Endothelial cell of umbilical vein (primary cell): ENCODE results near the gene ACIN1. TPM values are rescaled to one million over a fixed set of nuclear protein-coding genes. Genes with fewer than 3 reads are reported as not detected.

ENCODE experiments used
- BruUV-seq: library from RNA; stranded (reverse); fragments of 400-500 nt; replicated peaks from 2 replicates; lab custom pipeline; 2021; lab: Mats Ljungman, UMichigan
- CTCF ChIA-PET: fragments of 300-600, 350-600 bp; sonication (Branson Sonifier 250); formaldehyde crosslinking; loops from one replicate; lab custom pipeline; 2021; ENCODE audit warnings: antibody characterized with exemption, inconsistent platforms; lab: Charles Lee
- POLR2A ChIA-PET: fragments of 300-600, 350-600 bp; sonication (Branson Sonifier 250); formaldehyde crosslinking; loops from one replicate; lab custom pipeline; 2021; ENCODE audit warnings: antibody characterized with exemption, inconsistent platforms; lab: Charles Lee
- DNase-seq: peaks from one replicate; pipeline ENCODE4 v3.0.0-alpha.2; 2011; ENCODE audit warnings: low read depth, low spot score
- FAIRE-seq: peaks from 2 replicates; lab custom pipeline; 2011; peaks lifted over from hg19 to GRCh38; lab: Jason Lieb, UNC
- H2AFZ ChIP-seq: 2 replicates; pipeline ENCODE4 v1.6.0; 2012; ENCODE audit warnings: low read depth, low read length, control low read depth, inconsistent platforms
- H3K27ac ChIP-seq: 2 replicates; pipeline ENCODE4 v1.5.1; 2011; ENCODE audit warnings: low read depth, mild to moderate bottlenecking, control low read depth, low read length, moderate library complexity; ENCODE audit not compliant: insufficient read depth
- H3K27me3 ChIP-seq, 2 experiments: 2 replicates each; pipeline versions ENCODE4 v1.6.0 to v1.6.1; 2011; ENCODE audit warnings: low read length in 2 of 2, mixed read lengths in 1 of 2; ENCODE audit not compliant: control insufficient read depth in 2 of 2, insufficient read depth in 2 of 2
- H3K36me3 ChIP-seq, 2 experiments: 2 replicates in 1 of 2; 3 replicates in 1 of 2; pipeline ENCODE4 v1.5.1; 2011; ENCODE audit warnings: low read length in 2 of 2, mild to moderate bottlenecking in 1 of 2, moderate library complexity in 1 of 2; ENCODE audit not compliant: control insufficient read depth in 2 of 2, insufficient read depth in 2 of 2; ENCODE audit errors: extremely low read depth in 1 of 2
- H3K4me1 ChIP-seq: 3 replicates; pipeline ENCODE4 v1.5.1; 2011; ENCODE audit warnings: mild to moderate bottlenecking, low read length; ENCODE audit not compliant: control insufficient read depth, insufficient read depth; ENCODE audit errors: extremely low read depth
- H3K4me2 ChIP-seq: 2 replicates; pipeline ENCODE4 v1.6.1; 2011; ENCODE audit warnings: low read length, control low read depth, mixed read lengths; ENCODE audit not compliant: insufficient read depth
- H3K4me3 ChIP-seq, 3 experiments: fragments of 200-600 bp in 1 of 3; sonication (generic), shearing (Covaris generic) in 1 of 3; replicated peaks in 1 of 3; 2 replicates each; pipeline ENCODE4 v1.5.1; 2011 to 2016; ENCODE audit warnings: control low read depth in 3 of 3, low read length in 3 of 3, mild to moderate bottlenecking in 2 of 3, inconsistent platforms in 1 of 3, low read depth in 1 of 3, moderate library complexity in 1 of 3; ENCODE audit not compliant: insufficient read depth in 1 of 3
- H3K79me2 ChIP-seq: 2 replicates; pipeline ENCODE4 v1.6.0; 2012; ENCODE audit warnings: low read length, inconsistent platforms; ENCODE audit not compliant: control insufficient read depth, insufficient read depth
- H3K9ac ChIP-seq: replicated peaks from 2 replicates; pipeline ENCODE3; 2011; ENCODE audit warnings: low read length, control low read depth; ENCODE audit not compliant: insufficient read depth; ENCODE audit errors: extremely low read depth
- H3K9me1 ChIP-seq: replicated peaks from 3 replicates; pipeline ENCODE4 v1.6.0; 2011; ENCODE audit warnings: mild to moderate bottlenecking, low read length; ENCODE audit not compliant: control insufficient read depth, insufficient read depth; ENCODE audit errors: extremely low read depth
- H3K9me3 ChIP-seq: replicated peaks from 2 replicates; pipeline ENCODE4 v1.5.1; 2012; ENCODE audit warnings: low read length, inconsistent platforms; ENCODE audit not compliant: control insufficient read depth, insufficient read depth
- H4K20me1 ChIP-seq: replicated peaks from 2 replicates; pipeline ENCODE3; 2011; ENCODE audit warnings: mild to moderate bottlenecking, low read length; ENCODE audit not compliant: control insufficient read depth, insufficient read depth; ENCODE audit errors: extremely low read depth
- CTCF ChIP-seq, 2 donors: IDR thresholded peaks; 1 replicate in 1 of 2; 2 replicates in 1 of 2; pipeline ENCODE4 v1.5.1; 2011; ENCODE audit warnings: low read length in 2 of 2, mild to moderate bottlenecking in 2 of 2, moderate library complexity in 2 of 2, control low read depth in 1 of 2, inconsistent platforms in 1 of 2, low read depth in 1 of 2; ENCODE audit not compliant: insufficient read depth in 1 of 2; ENCODE audit errors: extremely low read depth in 1 of 2
- EZH2 ChIP-seq: IDR thresholded peaks from 2 replicates; pipeline ENCODE4 v1.6.1; 2012; ENCODE audit warnings: borderline replicate concordance, low read depth, mild to moderate bottlenecking, moderate library complexity, low read length, inconsistent platforms; ENCODE audit not compliant: severe bottlenecking
- FOS ChIP-seq: IDR thresholded peaks from 2 replicates; pipeline ENCODE4 v1.6.1; 2011; ENCODE audit warnings: mild to moderate bottlenecking, low read length, moderate library complexity, borderline replicate concordance; ENCODE audit not compliant: insufficient read depth
- GATA2 ChIP-seq: IDR thresholded peaks from 2 replicates; pipeline ENCODE4 v1.7.0; 2011; ENCODE audit warnings: low read depth, mild to moderate bottlenecking, moderate library complexity, mixed read lengths, low read length; ENCODE audit not compliant: insufficient read length, insufficient read depth
- JUN ChIP-seq: IDR thresholded peaks from 2 replicates; pipeline ENCODE4 v1.6.1; 2011; ENCODE audit warnings: borderline replicate concordance, low read depth; ENCODE audit not compliant: insufficient read length, insufficient read depth
- MAX ChIP-seq: IDR thresholded peaks from 2 replicates; pipeline ENCODE4 v1.6.1; 2011; ENCODE audit not compliant: insufficient read depth, insufficient read length
- MYC ChIP-seq: IDR thresholded peaks from one replicate; pipeline ENCODE4 v1.6.1; 2011; ENCODE audit warnings: mild to moderate bottlenecking, low read depth, low read length
- POLR2AphosphoS5 ChIP-seq: IDR thresholded peaks from 2 replicates; pipeline ENCODE4 v1.6.1; 2012; ENCODE audit warnings: low read depth, mild to moderate bottlenecking, control low read depth, low read length, moderate library complexity; ENCODE audit not compliant: insufficient read depth
- dilution Hi-C: fragments of 300-500 bp; cut with MboI; formaldehyde crosslinking; loops from one replicate; pipeline ENCODE4 v1.15.0; 2019; ENCODE audit warnings: low sequenced_read_pairs; ENCODE audit not compliant: extremely low pct_ligation_motif_present
- intact Hi-C: fragments of 100-400 bp; cut with micrococcal nuclease; formaldehyde crosslinking; loops from one replicate; pipeline ENCODE4 v1.10.0; 2022
- polyA plus RNA-seq, 4 experiments: library from polyadenylated mRNA; depleted of rRNA in 3 of 4; stranded (reverse) in 3 of 4; unstranded in 1 of 4; fragments of >200 nt; gene quantifications; 2 replicates each; pipeline versions ENCODE4 v1.2.1 to v1.2.3, GENCODE V29; 2011 to 2012; ENCODE audit warnings: missing spikeins in 1 of 4
- total RNA-seq: library from RNA; stranded (reverse); gene quantifications from 2 replicates; pipeline ENCODE4 v1.2.3, GENCODE V29; 2021

ACIN1 gene
- total and polyA plus RNA-seq, 2 donors (not counting 3 experiments of a cell fraction or from before 2014, with no cell fraction given), result 146 to 240 TPM

- FAIRE-seq (no peak), DNase-seq (no peak)
- Histone ChIP-seq H2AFZ (peak overlapping the region; percentile 34), H3K4me2 (no peak overlapping the region), H3K36me3 (no peaks in the 10 kb centered on the region), H3K27ac (no peak overlapping the region), H3K27me3 (no peaks in the 10 kb centered on the region), H3K9ac (no peak overlapping the region), H3K4me1 (peaks cover 41% of the 10 kb centered on the region), H3K4me3 (no peak overlapping the region), H3K79me2 (no peaks in the 10 kb centered on the region), H3K9me1 (no peaks in the 10 kb centered on the region), H3K9me3 (no peaks in the 10 kb centered on the region), H4K20me1 (no peaks in the 10 kb centered on the region)
- intact Hi-C loops (no loop called here), dilution Hi-C loops (no loop called here)
- BruUV-seq, result no TSS peak
- TF ChIP-seq POLR2AphosphoS5, result no peak
- TF ChIP-seq MYC, result no peak
- no peak for TF ChIP-seq FOS
- no peak for TF ChIP-seq GATA2
- TF ChIP-seq MAX, result no peak
- ChIA-PET POLR2A (no interaction called here), CTCF (interaction anchor here (1.0 to 1.5 kb wide), 3 partner anchors 14 to 57 kb away, joined by 3 to 4 read pairs (median 4); no protein-coding TSS in a partner anchor)
These were observed 51.2 kb downstream of the ACIN1 start for GRCh38 chr14:23043754-23044153.

GRCh38 chr14:23043145-23043544, 51.8 kb downstream of the ACIN1 start:
- intact Hi-C loops (no loop called here), dilution Hi-C loops (no loop called here)
- Histone ChIP-seq H3K36me3 (no peaks in the 10 kb centered on the region), H3K4me1 (peaks cover 41% of the 10 kb centered on the region), H3K27ac (no peak overlapping the region), H3K4me3 (no peak overlapping the region), H4K20me1 (no peaks in the 10 kb centered on the region), H3K79me2 (no peaks in the 10 kb centered on the region), H3K9me3 (no peaks in the 10 kb centered on the region), H3K9me1 (no peaks in the 10 kb centered on the region), H3K27me3 (no peaks in the 10 kb centered on the region), H2AFZ (no peak overlapping the region), H3K9ac (no peak overlapping the region), H3K4me2 (no peak overlapping the region)
- no TSS peak for BruUV-seq
- FAIRE-seq, result no peak
- TF ChIP-seq CTCF (IDR thresholded peaks at IDR 0.05; ENCODE audit: extremely low read depth in 1 of 2, insufficient read depth in 1 of 2, low read depth in 1 of 2, low read length in 2 of 2) (no peak), EZH2 (no peak), JUN (no peak), POLR2AphosphoS5 (no peak), MYC (no peak), MAX (no peak), GATA2 (no peak), FOS (no peak)
- ChIA-PET POLR2A (no interaction called here), CTCF (interaction anchor here (1.1 to 2.5 kb wide), 5 partner anchors 14 to 57 kb away, joined by 3 to 14 read pairs (median 4); partner anchors contain the start of gene CDH24)
- DNase-seq, result no peak
